OCI-LY3 (cell line): ENCODE data around the gene SDE2.

ENCODE experiments used
- H2AFZ ChIP-seq: fragments of 200-600, 300-600 bp; shearing (Covaris generic); 2 replicates; pipeline ENCODE4 v1.6.0; 2014; ENCODE audit warnings: antibody characterized with exemption, low read depth, low read length
- H3K27ac ChIP-seq: fragments of 200-600, 300-600 bp; sonication (generic); 2 replicates; pipeline ENCODE4 v1.5.1; 2014; ENCODE audit warnings: mild to moderate bottlenecking, low read length, moderate library complexity, mixed read lengths
- H3K27me3 ChIP-seq: fragments of 200-600, 300-600 bp; sonication (generic); 2 replicates; pipeline ENCODE4 v1.6.1; 2014; ENCODE audit warnings: low read depth, low read length, mixed read lengths
- H3K36me3 ChIP-seq: fragments of 200-600, 300-600 bp; sonication (generic); replicated peaks from 2 replicates; pipeline ENCODE3; 2014; ENCODE audit warnings: low read depth, low read length, mixed read lengths
- H3K4me1 ChIP-seq: fragments of 300-600, 200-600 bp; sonication (generic); 2 replicates; pipeline ENCODE4 v1.6.1; 2014; ENCODE audit warnings: low read length, mixed read lengths
- H3K4me2 ChIP-seq: fragments of 200-600, 300-600 bp; sonication (generic); 2 replicates; pipeline ENCODE4 v1.6.1; 2014; ENCODE audit warnings: low read length, mixed read lengths
- H3K4me3 ChIP-seq: fragments of 300-600, 200-600 bp; sonication (generic); 2 replicates; pipeline ENCODE4 v1.5.1; 2014; ENCODE audit warnings: antibody characterized with exemption, mild to moderate bottlenecking, low read length, moderate library complexity
- H3K79me2 ChIP-seq: fragments of 300-600, 200-600 bp; shearing (Covaris generic); 2 replicates; pipeline ENCODE4 v1.6.1; 2014; ENCODE audit warnings: mild to moderate bottlenecking, low read length, mixed read lengths
- H3K9ac ChIP-seq: fragments of 300-600, 200-600 bp; shearing (Covaris generic); 2 replicates; pipeline ENCODE4 v1.6.0; 2014; ENCODE audit warnings: mild to moderate bottlenecking, low read length, moderate library complexity
- H3K9me3 ChIP-seq: fragments of 200-600, 300-600 bp; shearing (Covaris generic); 2 replicates; pipeline ENCODE4 v1.6.1; 2014; ENCODE audit warnings: low read length, mixed read lengths; ENCODE audit not compliant: insufficient read depth
- H4K20me1 ChIP-seq: fragments of 200-600, 300-600 bp; sonication (generic); 2 replicates; pipeline ENCODE4 v1.6.1; 2016; ENCODE audit warnings: low read length, mixed read lengths; ENCODE audit not compliant: insufficient read depth
- CTCF ChIP-seq: fragments of 200-600, 300-600 bp; sonication (generic); IDR thresholded peaks from 2 replicates; pipeline ENCODE4 v1.5.1; 2014; ENCODE audit warnings: antibody characterized with exemption, low read length, low read depth
- EZH2phosphoT487 ChIP-seq: fragments of 200-600 bp; shearing (Covaris generic); IDR thresholded peaks from 2 replicates; pipeline ENCODE4 v1.6.1; 2018; ENCODE audit warnings: antibody characterized with exemption, mixed run types, low read depth

SDE2 gene

DNA sequence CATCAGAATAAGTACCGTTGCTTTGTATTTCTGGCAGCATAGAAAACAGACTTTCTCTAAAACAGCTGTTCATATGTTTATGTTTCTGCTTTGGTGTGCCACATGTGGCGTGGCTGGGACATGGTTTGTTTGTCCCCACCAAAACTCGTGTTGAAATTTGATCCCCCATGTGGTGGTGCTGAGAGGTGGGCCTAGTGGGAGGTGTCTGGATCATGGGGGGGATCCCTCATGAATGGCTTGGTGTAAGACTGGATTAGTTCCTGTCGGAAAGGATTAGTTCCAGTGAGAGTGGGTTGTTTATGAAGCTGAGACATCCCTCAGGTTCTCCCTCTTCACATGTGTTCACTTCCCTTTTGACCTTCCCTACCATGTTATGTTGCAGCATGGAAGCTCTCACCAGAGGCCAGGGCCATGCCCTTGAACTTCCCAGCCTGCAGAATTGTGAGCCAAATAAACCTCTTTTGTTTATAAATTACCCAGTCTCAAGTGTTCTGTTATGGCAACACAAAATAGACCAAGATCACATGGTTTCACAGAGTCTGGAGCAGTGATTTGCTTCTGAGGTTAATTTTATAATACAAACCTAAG lies 45.5 kb upstream of the SDE2 start:
- Histone ChIP-seq H3K79me2 (no peaks in the 10 kb centered on the region), H3K27ac (no peak overlapping the region), H3K9ac (no peak overlapping the region), H2AFZ (no peak overlapping the region), H3K9me3 (no peaks in the 10 kb centered on the region), H3K4me3 (no peak overlapping the region), H4K20me1 (no peaks in the 10 kb centered on the region), H3K36me3 (no peaks in the 10 kb centered on the region), H3K27me3 (0 out of 2 replicates have a peak, but pooled peaks cover 12% of the 10 kb centered on the region), H3K4me1 (0 out of 2 replicates have a peak, but pooled peaks cover 3% of the 10 kb centered on the region), H3K4me2 (no peak overlapping the region)
- TF ChIP-seq EZH2phosphoT487 (no peak), CTCF (no peak)

GRCh38 chr1:226041419-226041818 lies 42.3 kb upstream of the SDE2 start:
- Histone ChIP-seq H3K36me3 (no peaks in the 10 kb centered on the region), H3K27me3 (0 out of 2 replicates have a peak, but pooled peaks cover 12% of the 10 kb centered on the region), H3K79me2 (no peaks in the 10 kb centered on the region), H3K9ac (no peak overlapping the region), H3K27ac (no peak overlapping the region), H3K4me2 (no peak overlapping the region), H2AFZ (no peak overlapping the region), H3K4me1 (0 out of 2 replicates have a peak, but pooled peaks cover 3% of the 10 kb centered on the region), H4K20me1 (no peaks in the 10 kb centered on the region), H3K4me3 (no peak overlapping the region), H3K9me3 (no peaks in the 10 kb centered on the region)
- TF ChIP-seq EZH2phosphoT487: no peak
- TF ChIP-seq CTCF: no peak

DNA sequence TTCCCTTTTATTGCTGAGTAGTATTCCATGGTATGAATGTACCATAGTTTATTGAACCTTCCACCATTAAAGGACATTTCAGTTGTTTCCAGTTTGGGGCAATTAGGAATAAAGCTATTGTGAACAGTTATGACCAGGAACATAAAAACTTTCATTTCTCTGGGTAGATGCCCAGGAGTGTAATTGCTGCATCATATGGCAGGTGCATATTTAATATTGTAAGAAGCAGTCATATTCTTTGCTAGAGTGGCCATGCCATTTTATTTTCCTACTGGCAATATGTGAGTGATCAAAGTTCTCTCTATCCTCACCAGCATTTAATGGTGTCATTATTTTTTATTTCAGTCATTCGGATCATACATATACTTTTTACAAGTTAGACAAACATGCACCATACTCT lies 39.5 kb upstream of the SDE2 start:
- no peak for TF ChIP-seq CTCF
- TF ChIP-seq EZH2phosphoT487: no peak
- Histone ChIP-seq H3K9ac (no peak overlapping the region), H3K27me3 (0 out of 2 replicates have a peak, but pooled peaks cover 12% of the 10 kb centered on the region)

DNA sequence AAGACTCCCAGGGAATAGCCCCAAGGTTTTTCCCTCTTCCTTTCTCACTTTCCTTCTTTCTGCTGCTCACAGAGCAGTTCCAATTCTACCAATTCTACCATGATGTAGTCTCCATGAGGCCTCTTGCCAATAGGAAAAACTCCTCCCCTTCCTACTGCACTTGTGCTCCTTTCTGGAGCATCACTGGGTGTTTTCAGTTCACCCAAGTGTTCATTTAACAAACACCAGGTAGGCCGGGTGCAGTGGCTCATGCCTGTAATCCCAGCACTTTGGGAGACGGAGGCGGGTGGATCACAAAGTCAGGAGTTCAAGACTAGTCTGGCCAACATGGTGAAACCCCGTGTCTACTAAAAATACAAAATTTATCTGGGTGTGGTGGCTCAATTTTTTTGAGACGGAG lies 36.8 kb upstream of the SDE2 start:
- Histone ChIP-seq H4K20me1 (no peaks in the 10 kb centered on the region), H3K36me3 (no peaks in the 10 kb centered on the region), H3K4me1 (no peaks in the 10 kb centered on the region; the same call in 1 of the 2 replicates), H3K9me3 (no peaks in the 10 kb centered on the region), H3K27ac (no peak overlapping the region), H3K4me2 (no peak overlapping the region), H3K27me3 (0 out of 2 replicates have a peak, but pooled peaks cover 4% of the 10 kb centered on the region), H2AFZ (no peak overlapping the region), H3K4me3 (no peak overlapping the region), H3K9ac (no peak overlapping the region), H3K79me2 (no peaks in the 10 kb centered on the region)
- TF ChIP-seq CTCF: no peak
- TF ChIP-seq EZH2phosphoT487: no peak

More for the DNA sequence above, 39.5 kb upstream of the SDE2 start:
- 0 out of 2 replicates have a peak, but pooled peaks cover 3% of the 10 kb centered on the region for H3K4me1 ChIP-seq
- H3K36me3 ChIP-seq: no peaks in the 10 kb centered on the region
- no peaks in the 10 kb centered on the region for H3K9me3 ChIP-seq
- no peak overlapping the region for H2AFZ ChIP-seq
- no peak overlapping the region for H3K4me3 ChIP-seq
- no peaks in the 10 kb centered on the region for H4K20me1 ChIP-seq
- no peaks in the 10 kb centered on the region for H3K79me2 ChIP-seq
- H3K4me2 ChIP-seq: no peak overlapping the region
- no peak overlapping the region for H3K27ac ChIP-seq
